Measurements from ENCODE around the gene REV1. TPM values are rescaled to one million over a fixed set of nuclear protein-coding genes. Genes with fewer than 3 reads are reported as not detected.

REV1 gene
- total RNA-seq, 4 donors from 2014 or later = 13.5 to 35.1 (median 17.8) TPM

DNA sequence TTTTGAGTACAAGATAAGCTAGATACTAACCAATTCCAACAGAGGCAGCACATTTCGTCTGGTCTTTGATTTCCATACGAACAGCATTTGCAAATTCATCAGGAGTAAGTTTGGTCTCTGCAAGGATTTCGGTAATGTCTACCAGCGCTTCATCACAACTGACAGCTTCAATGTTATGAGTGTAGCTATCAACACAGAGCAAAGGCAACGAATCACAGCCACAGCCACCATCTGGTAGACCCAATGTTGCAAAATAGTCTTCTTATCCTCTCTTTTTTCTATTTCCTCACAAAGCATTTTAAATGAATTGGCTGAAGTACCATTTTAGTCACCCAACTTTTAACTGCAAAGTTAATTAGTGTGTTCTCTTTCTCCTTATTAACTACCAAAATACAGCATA lies 68.3 kb downstream of the REV1 start:
- no peak for ATAC-seq
- TF ChIP-seq POLR2A (IDR thresholded peaks at IDR 0.05) = no peak
- TF ChIP-seq CTCF (IDR thresholded peaks at IDR 0.05 in 4 of 5, conservative IDR thresholded peaks at IDR 0.05 in 1 of 5) = no peak
- H3K9me3 ChIP-seq = no peaks in the 10 kb centered on the region
- no peaks in the 10 kb centered on the region for H3K27me3 ChIP-seq
- H3K36me3 ChIP-seq = peaks cover 0 to 54% of the 10 kb centered on the region in 2 donors
- intact Hi-C loops (cut with DNase I; ENCODE audit: low total_unique reads) (no loop called here), in situ Hi-C loops (cut with MboI; ENCODE audit: low sequenced_read_pairs in 4 of 4) (no loop called here)
- DNase-seq = no peak
- H3K4me1 ChIP-seq = peaks cover 8 to 15% of the 10 kb centered on the region in 2 donors
- H3K4me3 ChIP-seq = no peak overlapping the region
- H3K27ac ChIP-seq = peak overlapping the region in 1 of 4 donors; percentile 1

DNA sequence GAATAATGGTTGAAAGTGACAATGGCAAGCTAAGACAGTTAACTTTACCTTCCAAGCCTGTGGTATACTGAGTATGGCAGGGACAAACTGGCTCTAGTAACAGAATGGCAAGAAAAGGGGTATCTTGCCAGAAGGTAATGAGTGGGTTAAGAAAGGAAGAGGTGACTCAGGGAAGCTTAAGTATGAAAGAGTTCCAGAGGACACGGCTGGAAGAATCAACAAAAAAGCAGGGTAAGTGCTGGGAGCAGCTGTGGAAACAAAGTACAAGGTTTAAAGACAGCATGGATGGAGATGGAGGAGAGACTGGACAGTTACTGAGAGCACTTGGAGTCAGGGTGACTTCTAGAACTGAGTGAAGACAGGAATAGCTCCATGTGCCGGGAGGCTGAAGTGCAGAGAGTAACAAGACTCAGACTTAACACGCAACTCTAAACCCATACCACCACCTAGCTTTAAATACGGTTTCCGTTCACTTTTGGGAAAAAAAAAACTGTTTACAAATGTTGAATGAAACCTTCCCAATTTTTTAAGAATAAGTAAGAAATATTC lies 69.0 kb downstream of the REV1 start:
- ATAC-seq = no peak
- H3K27ac ChIP-seq = no peak overlapping the region

DNA sequence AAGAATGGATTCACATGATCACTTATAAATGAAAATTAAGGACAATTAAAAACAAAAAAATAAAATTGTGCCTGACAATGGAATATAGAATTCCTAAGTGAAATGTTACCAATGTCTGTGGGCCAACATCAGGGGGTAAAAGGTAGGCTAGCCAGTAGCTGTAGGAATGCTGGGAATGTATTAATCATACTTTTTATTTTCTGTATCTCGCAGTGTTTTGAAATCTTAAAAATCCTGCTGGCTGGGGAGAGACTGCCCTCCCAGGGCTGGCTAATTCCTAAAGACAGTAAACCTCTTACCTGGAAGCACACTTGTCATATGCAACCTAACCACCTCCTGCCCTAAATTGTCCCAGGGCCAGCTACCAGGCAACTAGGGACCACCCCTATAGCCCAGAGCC lies 69.8 kb downstream of the REV1 start:
- Histone ChIP-seq H3K27ac (no peak overlapping the region), H3K4me3 (no peak overlapping the region), H3K4me1 (peaks cover 8 to 15% of the 10 kb centered on the region in 2 donors), H3K27me3 (no peaks in the 10 kb centered on the region), H3K9me3 (no peaks in the 10 kb centered on the region), H3K36me3 (peaks cover 0 to 57% of the 10 kb centered on the region in 2 donors)
- no peak for TF ChIP-seq POLR2A (IDR thresholded peaks at IDR 0.05)
- no peak for TF ChIP-seq CTCF (IDR thresholded peaks at IDR 0.05 in 4 of 5, conservative IDR thresholded peaks at IDR 0.05 in 1 of 5)
- intact Hi-C loops (cut with DNase I; ENCODE audit: low total_unique reads) (no loop called here), in situ Hi-C loops (cut with MboI; ENCODE audit: low sequenced_read_pairs in 4 of 4) (no loop called here)
- DNase-seq = no peak
- no peak for ATAC-seq

More for the DNA sequence above, 69.0 kb downstream of the REV1 start:
- Histone ChIP-seq H3K4me1 (peaks cover 8 to 15% of the 10 kb centered on the region in 2 donors), H3K27me3 (no peaks in the 10 kb centered on the region), H3K9me3 (no peaks in the 10 kb centered on the region), H3K4me3 (no peak overlapping the region), H3K36me3 (peaks cover 0 to 53% of the 10 kb centered on the region in 2 donors)
- intact Hi-C loops (cut with DNase I; ENCODE audit: low total_unique reads) = no loop called here
- DNase-seq = no peak
- TF ChIP-seq CTCF (IDR thresholded peaks at IDR 0.05 in 4 of 5, conservative IDR thresholded peaks at IDR 0.05 in 1 of 5) (no peak), POLR2A (IDR thresholded peaks at IDR 0.05) (no peak)
- in situ Hi-C loops (cut with MboI; ENCODE audit: low sequenced_read_pairs in 4 of 4) = no loop called here

DNA sequence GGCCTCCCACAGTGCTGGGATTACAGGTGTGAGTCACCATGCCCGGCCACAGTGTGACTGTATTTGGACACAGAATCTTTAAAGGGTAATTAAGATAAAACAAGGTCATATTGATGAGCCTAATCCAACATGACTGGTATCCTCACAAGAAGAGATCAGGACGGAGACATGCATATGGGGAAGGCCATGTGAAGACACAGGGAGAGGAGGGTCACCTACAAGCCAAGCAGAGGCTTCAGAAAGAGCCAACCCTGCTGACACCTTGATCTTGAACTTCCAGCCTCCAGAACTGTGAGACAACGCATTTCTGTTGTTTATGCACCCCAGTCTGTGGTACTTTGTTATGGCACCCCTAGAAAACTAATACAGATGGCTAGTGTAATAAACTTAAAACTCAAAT lies 72.4 kb downstream of the REV1 start:
- ATAC-seq (no peak), DNase-seq (no peak)
- TF ChIP-seq CTCF (IDR thresholded peaks at IDR 0.05 in 4 of 5, conservative IDR thresholded peaks at IDR 0.05 in 1 of 5) = no peak
- TF ChIP-seq POLR2A (IDR thresholded peaks at IDR 0.05) = no peak
- H3K9me3 ChIP-seq = no peaks in the 10 kb centered on the region
- peaks cover 0 to 6% of the 10 kb centered on the region in 2 donors for H3K4me1 ChIP-seq
- intact Hi-C loops (cut with DNase I; ENCODE audit: low total_unique reads) (no loop called here), in situ Hi-C loops (cut with MboI; ENCODE audit: low sequenced_read_pairs in 4 of 4) (no loop called here)
- no peaks in the 10 kb centered on the region for H3K27me3 ChIP-seq
- no peak overlapping the region for H3K27ac ChIP-seq
- peaks cover 0 to 70% of the 10 kb centered on the region in 2 donors for H3K36me3 ChIP-seq
- H3K4me3 ChIP-seq = no peak overlapping the region

DNA sequence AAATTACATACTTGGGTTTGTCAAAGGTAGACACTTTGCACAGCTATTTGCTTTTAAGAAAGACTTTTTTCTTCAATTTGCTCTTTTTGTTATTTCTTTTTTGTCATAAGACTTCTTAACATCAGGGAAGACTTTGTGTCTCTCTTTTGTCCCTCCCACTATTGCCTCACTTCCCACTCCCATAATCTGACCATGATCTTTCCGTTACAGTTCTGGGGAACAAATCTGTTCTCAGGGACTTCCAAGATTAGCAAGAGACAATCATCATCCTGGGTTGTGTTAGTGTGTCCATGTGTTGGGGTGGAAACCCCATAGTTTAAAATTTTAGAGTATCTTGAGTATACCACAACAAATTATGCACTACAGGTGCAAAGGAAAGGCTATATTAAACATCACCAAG lies 75.3 kb downstream of the REV1 start:
- Histone ChIP-seq H3K36me3 (peaks cover 3 to 75% of the 10 kb centered on the region in 2 donors), H3K27me3 (no peaks in the 10 kb centered on the region), H3K4me1 (no peaks in the 10 kb centered on the region), H3K27ac (no peak overlapping the region), H3K9me3 (no peaks in the 10 kb centered on the region), H3K4me3 (no peak overlapping the region)
- DNase-seq (no peak), ATAC-seq (no peak)
- intact Hi-C loops (cut with DNase I; ENCODE audit: low total_unique reads) = no loop called here
- in situ Hi-C loops (cut with MboI; ENCODE audit: low sequenced_read_pairs in 4 of 4) = no loop called here
- TF ChIP-seq POLR2A (IDR thresholded peaks at IDR 0.05) = no peak
- no peak for TF ChIP-seq CTCF (IDR thresholded peaks at IDR 0.05 in 4 of 5, conservative IDR thresholded peaks at IDR 0.05 in 1 of 5)
